Hematopoietic multipotent progenitor cell treated with erythropoietin and hydrocortisone succinate and interleukin-3 and kit ligand, for 15 days (in vitro differentiated cells): ENCODE data around the gene AGTR2.
"Not testable (repeated sequence)": the region's sequence is repeated elsewhere in the genome, so short reads cannot be mapped to it uniquely, and the experiment has no call there.

Experiments
- DNase-seq: peaks from one replicate; pipeline ENCODE4 v3.0.0-alpha.2; 2015; ENCODE audit warnings: low spot score

AGTR2 gene

GRCh38 chrX:116170511-116170910 is at the start of gene AGTR2:
Gene AGTR2, plus strand, starts transcription at chrX:116170744. Its CDS starts 1,537 bp downstream, at chrX:116172281.
- DNase-seq = no peak

GRCh38 chrX:116135277-116135676 is 35.3 kb upstream of the AGTR2 start:
- no peak for DNase-seq

GRCh38 chrX:116141270-116141669 is 29.3 kb upstream of the AGTR2 start:
- not testable (repeated sequence) for DNase-seq

GRCh38 chrX:116142976-116143375 is 27.6 kb upstream of the AGTR2 start:
- no peak for DNase-seq

- no peak for DNase-seq
These were observed 2.4 kb downstream of the AGTR2 start for GRCh38 chrX:116172976-116173375.

- no peak for DNase-seq
These were observed 10.8 kb downstream of the AGTR2 start for GRCh38 chrX:116181300-116181699.

GRCh38 chrX:116185163-116185562 is 14.6 kb downstream of the AGTR2 start:
- DNase-seq = no peak

- DNase-seq = no peak
These were observed 24.1 kb downstream of the AGTR2 start for GRCh38 chrX:116194649-116195048.

- DNase-seq = no peak
These were observed 27.7 kb downstream of the AGTR2 start for GRCh38 chrX:116198235-116198634.

GRCh38 chrX:116198810-116199209 is 28.3 kb downstream of the AGTR2 start:
- DNase-seq = no peak

- DNase-seq = no peak
These were observed 34.4 kb downstream of the AGTR2 start for GRCh38 chrX:116204932-116205331.

GRCh38 chrX:116213262-116213661 is 42.7 kb downstream of the AGTR2 start:
- no peak for DNase-seq

- not testable (repeated sequence) for DNase-seq
These were observed 46.5 kb downstream of the AGTR2 start for GRCh38 chrX:116217080-116217479.
